ENCODE measurements around the gene VPS41.

Gene VPS41

DNA sequence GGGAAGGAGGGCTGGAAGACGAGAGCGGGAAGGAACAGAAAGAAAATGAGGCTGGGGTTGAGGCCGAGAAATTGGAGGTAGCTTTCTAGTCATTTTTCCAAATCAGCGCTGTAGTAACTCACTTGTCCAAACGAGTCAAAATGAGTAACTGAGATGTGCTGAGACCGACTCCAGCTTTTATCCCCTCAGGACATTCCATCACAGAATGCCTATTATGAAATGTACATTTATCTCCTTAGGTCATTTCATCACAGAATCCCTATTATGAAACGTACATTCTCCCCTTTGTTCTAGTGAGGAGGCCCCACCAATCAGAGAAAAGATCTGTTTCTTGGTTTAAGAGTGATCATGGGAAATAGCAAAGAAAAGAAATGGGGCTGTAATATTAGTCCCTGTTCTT is 222.1 kb downstream of the VPS41 start:
- no peaks in the 10 kb centered on the region for H4K20me1 ChIP-seq (ENCODE audit: insufficient read depth, low read length)
- H3K27me3 ChIP-seq (ENCODE audit: insufficient read depth, low read length, poor library complexity): peaks cover 4% of the 10 kb centered on the region
- no peak for DNase-seq
- no peaks in the 10 kb centered on the region for H3K36me3 ChIP-seq (ENCODE audit: insufficient read depth, low read length)
- H3K9ac ChIP-seq (ENCODE audit: low read depth, low read length): no peak overlapping the region
- no peaks in the 10 kb centered on the region for H3K9me3 ChIP-seq (ENCODE audit: insufficient read depth, low read length, severe bottlenecking)
- no peak for ATAC-seq (ENCODE audit: insufficient read depth, low read depth)
- no peaks in the 10 kb centered on the region for H3K79me2 ChIP-seq (ENCODE audit: insufficient read depth, low read length)
- no peak overlapping the region for H3K27ac ChIP-seq (ENCODE audit: low read length)
- TF ChIP-seq EZH2 (IDR thresholded peaks at IDR 0.05; ENCODE audit: borderline replicate concordance, low read depth, low read length, severe bottlenecking): no peak
- TF ChIP-seq, protein P1, sequence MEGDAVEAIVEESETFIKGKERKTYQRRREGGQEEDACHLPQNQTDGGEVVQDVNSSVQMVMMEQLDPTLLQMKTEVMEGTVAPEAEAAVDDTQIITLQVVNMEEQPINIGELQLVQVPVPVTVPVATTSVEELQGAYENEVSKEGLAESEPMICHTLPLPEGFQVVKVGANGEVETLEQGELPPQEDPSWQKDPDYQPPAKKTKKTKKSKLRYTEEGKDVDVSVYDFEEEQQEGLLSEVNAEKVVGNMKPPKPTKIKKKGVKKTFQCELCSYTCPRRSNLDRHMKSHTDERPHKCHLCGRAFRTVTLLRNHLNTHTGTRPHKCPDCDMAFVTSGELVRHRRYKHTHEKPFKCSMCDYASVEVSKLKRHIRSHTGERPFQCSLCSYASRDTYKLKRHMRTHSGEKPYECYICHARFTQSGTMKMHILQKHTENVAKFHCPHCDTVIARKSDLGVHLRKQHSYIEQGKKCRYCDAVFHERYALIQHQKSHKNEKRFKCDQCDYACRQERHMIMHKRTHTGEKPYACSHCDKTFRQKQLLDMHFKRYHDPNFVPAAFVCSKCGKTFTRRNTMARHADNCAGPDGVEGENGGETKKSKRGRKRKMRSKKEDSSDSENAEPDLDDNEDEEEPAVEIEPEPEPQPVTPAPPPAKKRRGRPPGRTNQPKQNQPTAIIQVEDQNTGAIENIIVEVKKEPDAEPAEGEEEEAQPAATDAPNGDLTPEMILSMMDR (IDR thresholded peaks at IDR 0.05; ENCODE audit: borderline replicate concordance, extremely low read depth, low read length, poor library complexity, severe bottlenecking): no peak
- no peak overlapping the region for H3K4me2 ChIP-seq (ENCODE audit: insufficient read depth, low read length)
- no peak overlapping the region for H2AFZ ChIP-seq (ENCODE audit: low read depth, low read length)
- H3K4me1 ChIP-seq (ENCODE audit: insufficient read depth, low read length): no peaks in the 10 kb centered on the region
- H3K4me3 ChIP-seq (ENCODE audit: low read depth in 1 of 2, low read length in 2 of 2): no peak overlapping the region

DNA sequence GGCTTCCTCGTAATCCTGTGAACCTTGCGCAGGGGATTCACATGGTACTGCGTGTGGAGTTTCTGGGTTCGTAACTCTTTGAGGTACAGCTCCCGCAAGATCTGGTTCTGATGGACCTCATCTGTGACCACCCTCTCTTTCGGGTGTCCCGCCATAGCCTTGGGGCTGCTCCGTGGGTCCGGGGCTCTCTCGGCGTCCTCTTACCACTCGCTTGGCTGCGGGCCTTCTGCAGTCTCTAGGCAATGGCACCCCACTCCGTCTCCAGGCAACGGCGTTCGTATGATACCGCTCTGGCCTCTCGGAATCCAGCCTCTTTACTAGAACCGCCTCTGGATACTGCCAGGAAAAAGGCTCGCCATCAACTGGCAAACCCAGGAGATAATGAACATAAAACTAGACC is 223.1 kb downstream of the VPS41 start:
- Histone ChIP-seq H3K27ac (ENCODE audit: low read length) (no peak overlapping the region), H3K4me1 (ENCODE audit: insufficient read depth, low read length) (no peaks in the 10 kb centered on the region), H3K9me3 (ENCODE audit: insufficient read depth, low read length, severe bottlenecking) (no peaks in the 10 kb centered on the region), H3K27me3 (ENCODE audit: insufficient read depth, low read length, poor library complexity) (peaks cover 4% of the 10 kb centered on the region), H3K79me2 (ENCODE audit: insufficient read depth, low read length) (no peaks in the 10 kb centered on the region), H3K9ac (ENCODE audit: low read depth, low read length) (no peak overlapping the region), H3K4me2 (ENCODE audit: insufficient read depth, low read length) (no peak overlapping the region), H3K36me3 (ENCODE audit: insufficient read depth, low read length) (no peaks in the 10 kb centered on the region), H3K4me3 (ENCODE audit: low read depth in 1 of 2, low read length in 2 of 2) (no peak overlapping the region), H2AFZ (ENCODE audit: low read depth, low read length) (no peak overlapping the region), H4K20me1 (ENCODE audit: insufficient read depth, low read length) (no peaks in the 10 kb centered on the region)
- ATAC-seq (ENCODE audit: insufficient read depth, low read depth) (no peak), DNase-seq (no peak)
- TF ChIP-seq, protein P1 (IDR thresholded peaks at IDR 0.05; ENCODE audit: borderline replicate concordance, extremely low read depth, low read length, poor library complexity, severe bottlenecking): no peak

GRCh38 chr7:38682606-38683005 is 226.4 kb downstream of the VPS41 start:
- no peak for ATAC-seq (ENCODE audit: insufficient read depth, low read depth)
- Histone ChIP-seq H3K9me3 (ENCODE audit: insufficient read depth, low read length, severe bottlenecking) (no peaks in the 10 kb centered on the region), H3K4me2 (ENCODE audit: insufficient read depth, low read length) (no peak overlapping the region), H3K27ac (ENCODE audit: low read length) (no peak overlapping the region), H3K27me3 (ENCODE audit: insufficient read depth, low read length, poor library complexity) (peaks cover 4% of the 10 kb centered on the region), H3K79me2 (ENCODE audit: insufficient read depth, low read length) (no peaks in the 10 kb centered on the region), H3K4me1 (ENCODE audit: insufficient read depth, low read length) (no peaks in the 10 kb centered on the region), H3K4me3 (ENCODE audit: low read depth in 1 of 2, low read length in 2 of 2) (no peak overlapping the region), H4K20me1 (ENCODE audit: insufficient read depth, low read length) (no peaks in the 10 kb centered on the region), H3K9ac (ENCODE audit: low read depth, low read length) (no peak overlapping the region), H3K36me3 (ENCODE audit: insufficient read depth, low read length) (no peaks in the 10 kb centered on the region), H2AFZ (ENCODE audit: low read depth, low read length) (no peak overlapping the region)
- TF ChIP-seq, protein P1 (IDR thresholded peaks at IDR 0.05; ENCODE audit: borderline replicate concordance, extremely low read depth, low read length, poor library complexity, severe bottlenecking): no peak
- no peak for TF ChIP-seq EZH2 (IDR thresholded peaks at IDR 0.05; ENCODE audit: borderline replicate concordance, low read depth, low read length, severe bottlenecking)
- DNase-seq: no peak

- no peaks in the 10 kb centered on the region for H3K9me3 ChIP-seq (ENCODE audit: insufficient read depth, low read length, severe bottlenecking)
- H3K4me1 ChIP-seq (ENCODE audit: insufficient read depth, low read length): no peaks in the 10 kb centered on the region
- H3K79me2 ChIP-seq (ENCODE audit: insufficient read depth, low read length): no peaks in the 10 kb centered on the region
- H3K9ac ChIP-seq (ENCODE audit: low read depth, low read length): no peak overlapping the region
- H3K27me3 ChIP-seq (ENCODE audit: insufficient read depth, low read length, poor library complexity): peaks cover 4% of the 10 kb centered on the region
- no peak for TF ChIP-seq EZH2 (IDR thresholded peaks at IDR 0.05; ENCODE audit: borderline replicate concordance, low read depth, low read length, severe bottlenecking)
- TF ChIP-seq, protein P1 (IDR thresholded peaks at IDR 0.05; ENCODE audit: borderline replicate concordance, extremely low read depth, low read length, poor library complexity, severe bottlenecking): no peak
- ATAC-seq (ENCODE audit: insufficient read depth, low read depth) (no peak), DNase-seq (no peak)
- no peaks in the 10 kb centered on the region for H4K20me1 ChIP-seq (ENCODE audit: insufficient read depth, low read length)
- H2AFZ ChIP-seq (ENCODE audit: low read depth, low read length): no peak overlapping the region
- no peaks in the 10 kb centered on the region for H3K36me3 ChIP-seq (ENCODE audit: insufficient read depth, low read length)
- no peak overlapping the region for H3K4me3 ChIP-seq (ENCODE audit: low read depth in 1 of 2, low read length in 2 of 2)
- no peak overlapping the region for H3K27ac ChIP-seq (ENCODE audit: low read length)
- no peak overlapping the region for H3K4me2 ChIP-seq (ENCODE audit: insufficient read depth, low read length)
Observed at GRCh38 chr7:38681882-38682281, 227.1 kb downstream of the VPS41 start.

Measured in DND-41 (cell line).